HG03135 (cell line): ENCODE results near the gene DNAAF5.
"Not testable (repeated sequence)": the region's sequence is repeated elsewhere in the genome, so short reads cannot be mapped to it uniquely, and the experiment has no call there.

ENCODE experiments used
- ATAC-seq: cut with Tn5 transposase; IDR thresholded peaks from one replicate; pipeline ENCODE4 v1.9.1; 2021; ENCODE audit warnings: mild to moderate bottlenecking, moderate library complexity; ENCODE audit not compliant: unreplicated experiment

DNAAF5 gene

DNA sequence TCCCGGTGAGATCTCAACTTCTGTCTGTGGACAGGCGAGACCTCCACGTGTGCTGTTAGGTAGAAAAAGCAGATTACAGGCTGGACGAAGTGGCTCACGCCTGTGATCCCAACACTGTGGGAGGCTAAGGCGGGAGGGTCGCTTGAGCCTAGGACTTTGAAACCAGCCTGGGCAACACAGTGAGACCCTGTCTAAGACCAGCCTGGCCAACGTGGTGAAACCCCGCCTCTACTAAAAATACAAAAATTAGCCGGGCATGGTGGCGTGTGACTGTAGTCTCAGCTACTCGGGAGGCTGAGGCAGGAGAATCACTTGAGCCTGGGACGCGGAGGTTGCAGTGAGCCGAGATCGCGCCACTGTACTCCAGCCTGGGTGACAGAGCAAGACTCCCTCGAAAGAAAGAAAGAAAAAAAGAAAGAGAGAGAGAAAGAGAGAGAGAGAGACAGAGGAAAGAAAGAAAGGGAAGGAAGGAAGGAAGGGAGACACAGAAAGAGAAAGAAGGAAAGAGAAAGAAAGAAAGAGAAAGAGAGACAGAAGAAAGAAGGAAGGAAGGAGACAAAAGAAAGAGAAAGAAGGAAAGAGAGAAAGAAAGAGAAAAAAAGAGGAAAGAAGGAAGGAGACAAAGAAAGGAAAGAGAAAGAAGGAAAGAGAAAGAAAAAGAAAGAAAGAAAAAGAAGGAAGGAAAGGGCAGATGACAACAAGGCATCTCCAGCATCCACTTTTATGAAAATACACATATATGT is 76.2 kb downstream of the DNAAF5 start:
- ATAC-seq = no peak

DNA sequence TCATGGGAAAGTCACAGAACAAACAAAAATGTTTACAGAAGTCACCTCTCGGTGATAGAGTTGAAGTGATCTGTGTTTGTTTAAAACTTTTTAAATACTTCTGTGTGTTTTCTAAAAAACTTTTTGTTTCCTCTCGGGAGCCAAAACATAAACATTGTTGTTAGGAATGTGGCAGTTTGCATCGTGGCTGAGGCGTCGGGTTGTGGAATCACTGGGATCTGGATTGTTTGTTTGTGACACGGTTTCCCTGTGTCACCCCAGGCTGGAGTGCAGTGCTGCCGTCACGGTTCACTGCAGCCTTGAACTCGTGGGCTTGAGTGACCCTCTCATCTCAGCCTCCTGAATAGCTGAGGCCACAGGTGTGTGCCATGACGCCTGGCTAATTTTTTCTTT is 76.7 kb downstream of the DNAAF5 start:
- no peak for ATAC-seq

DNA sequence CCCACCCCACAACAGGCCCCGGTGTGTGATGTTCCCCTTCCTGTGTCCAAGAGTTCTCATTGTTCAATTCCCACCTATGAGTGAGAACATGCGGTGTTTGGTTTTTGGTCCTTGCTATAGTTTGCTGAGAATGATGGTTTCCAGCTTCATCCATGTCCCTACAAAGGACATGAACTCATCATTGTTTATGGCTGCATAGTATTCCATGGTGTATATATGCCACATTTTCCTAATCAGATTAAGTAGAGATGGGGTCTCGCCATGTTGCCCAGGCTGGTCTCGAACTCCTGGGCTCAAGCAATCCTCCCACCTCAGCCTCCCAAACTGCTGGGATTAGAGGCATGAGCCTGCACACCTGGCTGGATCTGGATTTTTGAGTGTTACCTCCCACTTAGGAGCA is 77.3 kb downstream of the DNAAF5 start:
- not testable (repeated sequence) for ATAC-seq

DNA sequence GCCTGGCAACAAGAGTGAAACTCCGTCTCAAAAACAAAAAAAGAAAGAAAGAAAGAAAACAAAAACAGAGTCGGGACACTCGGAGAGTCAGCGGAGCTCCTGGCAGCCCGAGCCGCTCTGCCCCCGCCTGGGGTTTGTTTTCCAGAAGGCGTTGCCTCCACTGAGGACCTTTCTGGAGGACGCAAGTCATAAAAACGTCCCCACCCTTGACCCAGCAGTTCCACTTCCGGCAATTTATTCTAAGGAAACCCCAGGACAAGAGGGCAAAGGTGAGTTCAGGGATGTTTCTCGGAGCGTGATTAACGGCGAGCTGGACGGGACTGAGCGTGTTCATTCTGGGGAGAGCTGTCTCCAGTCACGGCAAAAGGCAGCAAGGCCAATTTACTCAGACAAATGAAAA is 78.8 kb downstream of the DNAAF5 start:
- ATAC-seq = no peak

DNA sequence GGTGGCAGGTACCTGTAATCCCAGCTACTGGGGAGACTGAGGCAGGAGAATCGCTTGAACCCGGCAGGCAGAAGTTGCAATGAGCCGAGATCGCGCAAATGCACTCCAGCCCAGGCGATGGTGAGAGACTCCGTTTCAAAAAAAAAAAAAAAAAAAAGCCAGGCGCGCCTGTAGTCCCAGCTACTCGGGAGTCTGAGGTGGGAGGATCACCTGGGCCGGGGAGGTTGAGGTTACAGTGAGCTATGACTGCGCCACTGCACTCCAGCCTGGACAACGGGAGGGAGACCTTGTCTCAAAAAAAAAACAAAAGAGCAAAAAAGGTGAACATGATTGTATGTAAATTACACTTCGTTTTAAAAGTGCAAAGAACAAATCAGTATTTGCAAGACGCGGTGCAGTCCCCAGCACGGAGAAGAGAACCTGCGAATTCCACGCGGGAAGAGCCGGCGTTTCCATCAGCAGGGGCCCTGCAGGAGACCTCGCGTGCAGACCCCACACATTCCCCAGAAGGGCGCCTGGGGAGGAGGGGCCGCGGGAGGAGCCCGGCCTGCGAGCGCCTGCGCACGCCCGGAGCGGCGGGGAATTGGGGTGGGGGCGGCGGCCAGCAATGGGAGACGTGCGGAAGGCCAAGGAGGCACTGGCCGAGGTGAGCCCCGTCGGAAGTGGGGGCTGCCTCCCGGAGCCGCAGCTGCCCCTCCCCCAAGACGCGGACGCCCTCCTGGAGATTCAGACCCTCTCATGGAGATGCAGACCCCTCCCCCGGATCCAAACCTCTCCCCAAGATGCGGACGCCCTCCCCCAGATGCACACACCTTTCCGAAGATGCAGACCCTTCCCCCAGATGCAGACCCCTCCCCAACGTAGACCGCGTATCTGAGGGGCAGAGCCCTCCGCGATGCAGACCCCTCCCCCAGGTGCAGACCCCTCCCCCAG is 89.1 kb downstream of the DNAAF5 start:
- no peak for ATAC-seq

DNA sequence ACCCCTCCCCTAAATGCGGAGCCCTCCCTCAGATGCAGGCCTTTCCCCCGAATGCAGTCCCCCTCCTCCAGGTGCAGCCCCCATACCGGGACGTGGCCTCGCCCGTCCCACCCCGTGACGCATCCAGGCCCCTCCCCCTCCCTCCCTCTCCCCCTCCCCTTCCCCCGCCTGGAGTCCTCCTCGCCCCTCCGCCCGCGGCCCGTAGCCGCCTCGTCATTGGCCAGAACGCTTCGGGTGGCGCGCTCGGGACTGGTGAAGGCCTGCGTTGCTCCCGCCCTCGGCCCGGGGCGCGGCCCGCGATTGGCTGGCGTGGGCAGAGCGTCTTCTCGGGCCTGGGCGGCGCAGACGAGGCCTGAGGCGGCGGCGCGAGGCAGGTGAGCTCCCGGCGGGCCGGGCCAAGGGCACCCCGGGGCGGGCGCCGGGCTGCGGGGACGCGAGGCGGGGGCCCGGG is 89.8 kb downstream of the DNAAF5 start:
- ATAC-seq = peak; percentile 82

DNA sequence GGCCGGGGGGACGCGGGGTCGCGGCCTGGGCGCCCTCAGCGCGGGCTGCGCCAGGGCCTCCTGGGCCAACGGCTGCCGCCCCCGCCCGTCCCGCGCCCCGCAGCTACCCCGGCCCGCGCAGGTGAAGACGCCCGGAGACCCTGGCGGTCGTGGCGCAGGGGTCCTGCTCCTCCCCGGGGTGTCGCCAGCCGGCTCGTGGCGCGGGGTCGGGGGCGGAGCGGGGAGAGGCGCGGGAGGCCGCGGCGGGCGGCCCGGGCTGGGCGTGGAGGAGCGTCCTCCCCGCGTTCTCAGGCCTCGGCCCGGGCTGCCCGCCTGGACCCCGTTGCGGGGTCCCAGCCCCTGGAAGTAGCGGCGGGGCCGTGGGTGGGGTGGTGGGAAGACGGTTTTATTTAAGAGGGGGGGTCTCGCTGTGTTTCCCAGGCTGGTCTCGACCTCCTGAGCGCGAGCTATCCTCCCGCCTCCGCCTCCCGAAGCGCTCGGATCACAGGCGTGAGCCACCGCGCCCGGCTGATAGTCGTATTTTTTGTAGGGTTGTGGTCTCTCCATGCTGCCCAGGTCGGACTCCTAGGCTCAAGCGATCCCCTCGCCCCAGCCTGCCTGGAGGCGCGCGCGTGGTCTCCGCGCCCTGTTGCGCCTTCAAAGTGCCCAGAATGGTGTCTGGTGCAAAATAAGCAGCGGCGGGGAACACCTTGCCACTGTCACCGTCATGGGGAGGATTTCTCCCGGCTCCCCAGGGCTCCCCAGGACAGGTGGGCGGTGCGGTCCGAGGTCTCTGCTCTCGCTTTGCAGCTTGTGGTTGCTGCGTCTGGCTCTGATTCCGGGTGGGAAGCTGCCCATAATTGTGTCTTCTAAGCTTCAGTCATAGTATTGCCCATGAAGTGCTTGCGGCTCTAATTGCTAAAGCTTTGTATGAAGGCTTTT is 90.5 kb downstream of the DNAAF5 start:
- peak; percentile 16 for ATAC-seq

DNA sequence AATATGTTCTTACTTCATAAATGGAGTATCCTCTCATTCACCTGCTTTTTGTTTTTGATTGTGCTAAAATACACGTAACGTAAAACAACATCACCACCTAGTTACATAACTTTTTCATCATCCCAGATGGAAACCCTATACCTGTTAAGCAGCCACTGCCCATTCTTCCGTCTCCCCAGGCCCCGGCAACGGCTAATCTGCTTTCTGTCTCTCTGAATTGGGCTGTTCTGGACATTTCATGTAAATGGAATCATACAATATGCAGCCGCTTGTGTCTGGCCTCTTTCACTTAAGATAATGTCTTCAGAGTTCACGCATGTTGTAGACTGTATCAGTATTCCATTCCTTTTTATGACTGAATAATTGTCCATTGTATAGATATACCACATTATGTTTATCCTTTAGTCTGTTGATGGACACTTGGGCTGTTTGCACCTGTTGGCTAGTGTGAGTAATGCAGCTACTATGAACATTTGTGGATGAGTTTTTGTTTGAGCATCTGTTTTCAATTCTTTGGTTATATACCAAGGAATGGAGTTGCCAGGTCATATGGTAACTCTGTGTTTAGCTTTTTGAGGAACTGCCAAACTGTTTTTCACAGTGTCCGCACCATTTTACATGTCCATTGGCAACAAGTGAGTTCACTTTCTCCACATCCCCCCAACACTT is 91.7 kb downstream of the DNAAF5 start:
- ATAC-seq = no peak

DNA sequence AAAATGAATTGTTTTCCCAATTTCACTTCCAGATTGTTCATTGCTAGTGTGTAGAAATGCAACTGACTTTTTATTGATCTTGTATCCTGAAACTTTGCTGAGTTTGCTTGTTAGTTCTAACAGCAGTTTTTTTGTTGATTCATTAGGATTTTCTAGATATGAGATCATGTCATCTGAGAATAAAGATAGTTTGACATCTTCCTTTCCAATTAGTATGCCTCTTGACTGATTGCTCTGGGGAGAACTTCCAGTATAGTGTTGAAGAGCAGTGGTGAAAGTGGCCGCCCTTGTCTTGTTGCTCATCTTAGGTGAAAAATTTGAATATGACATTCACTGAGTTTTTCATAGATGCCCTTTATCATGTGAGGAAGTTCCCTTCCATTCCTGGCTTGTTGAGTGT is 93.8 kb downstream of the DNAAF5 start:
- no peak for ATAC-seq

DNA sequence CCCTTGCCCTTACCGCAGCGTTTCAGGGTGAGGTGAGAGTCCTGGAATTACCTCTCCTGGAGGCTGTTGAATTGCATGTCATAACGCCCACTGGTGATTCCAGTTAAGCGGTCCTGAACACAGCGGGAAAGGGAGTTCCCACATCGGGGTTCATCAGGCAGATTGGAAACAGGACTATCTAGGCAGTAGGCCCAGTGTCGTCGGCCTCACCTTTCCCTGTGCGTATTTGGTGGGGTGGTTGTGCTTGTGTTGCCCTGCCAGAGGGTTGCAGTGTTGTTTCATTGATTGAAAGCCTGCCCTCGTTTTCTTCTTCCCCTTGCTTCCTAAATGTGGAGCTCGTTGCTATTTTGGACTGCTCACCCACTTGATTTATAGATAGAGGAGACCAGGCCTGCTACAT is 95.2 kb downstream of the DNAAF5 start:
- no peak for ATAC-seq

DNA sequence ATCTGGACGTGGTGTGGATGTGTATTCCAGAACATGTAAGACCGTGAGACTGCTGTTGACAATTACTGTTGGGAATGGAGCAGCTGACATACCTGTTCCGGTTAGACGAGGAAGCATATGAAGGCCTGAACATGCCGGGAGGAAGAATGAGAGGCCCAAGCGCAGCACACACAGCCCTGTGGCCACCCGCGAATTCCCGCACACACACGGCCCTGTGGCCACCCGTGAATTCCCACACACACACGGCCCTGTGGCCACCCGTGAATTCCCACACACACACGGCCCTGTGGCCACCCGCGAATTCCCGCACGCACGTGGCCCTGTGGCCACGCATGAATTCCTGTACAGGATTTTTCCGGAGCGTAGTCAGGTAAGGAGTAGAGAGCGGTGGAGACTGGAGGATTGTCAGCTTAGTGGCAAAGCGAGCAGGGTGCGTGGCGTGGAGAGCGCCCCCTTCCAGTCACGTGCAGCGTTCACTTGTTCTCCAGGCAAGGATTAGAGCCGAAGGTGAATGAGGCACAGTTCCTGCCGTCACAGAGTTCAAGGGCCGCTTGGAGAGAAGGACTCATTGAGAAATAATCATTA is 96.3 kb downstream of the DNAAF5 start:
- no peak for ATAC-seq

DNA sequence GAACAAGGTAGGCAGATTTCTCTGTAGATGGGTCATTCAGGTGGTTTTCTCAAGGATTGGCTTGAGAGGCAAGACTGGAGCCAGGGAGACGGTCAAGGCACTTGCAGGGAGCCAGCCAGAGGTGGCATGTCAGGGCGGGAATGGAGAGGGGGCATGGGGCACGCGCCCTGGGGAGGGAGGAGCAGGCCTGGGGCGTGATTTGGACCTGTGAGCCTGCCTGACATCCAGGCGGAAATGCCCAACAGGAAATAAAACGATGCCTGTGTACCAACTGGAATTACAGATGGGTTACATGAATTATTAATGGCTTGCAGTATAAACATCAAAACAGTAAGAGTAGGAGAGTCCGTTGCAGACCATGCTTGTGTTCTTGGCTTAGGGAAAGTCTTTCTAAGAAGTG is 97.2 kb downstream of the DNAAF5 start:
- no peak for ATAC-seq

DNA sequence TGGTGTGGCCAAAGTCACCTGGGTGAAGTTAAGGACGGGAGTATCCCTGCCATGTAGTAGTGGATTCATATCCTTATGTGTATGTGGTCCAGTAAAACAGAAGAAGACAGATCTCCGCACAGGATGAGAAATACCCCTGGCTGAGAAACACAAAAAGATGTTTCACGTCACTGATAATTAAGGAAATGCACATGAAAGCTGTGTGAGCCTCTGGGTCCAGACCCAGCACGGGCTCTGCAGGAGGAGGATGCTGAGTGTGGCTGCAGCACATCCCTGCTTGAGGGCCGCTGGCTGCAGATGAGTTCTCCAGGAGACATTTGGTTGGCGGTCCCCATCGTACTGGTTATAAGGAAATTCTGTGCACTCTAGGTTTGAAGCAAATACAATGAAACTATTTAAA is 97.6 kb downstream of the DNAAF5 start:
- ATAC-seq = no peak

DNA sequence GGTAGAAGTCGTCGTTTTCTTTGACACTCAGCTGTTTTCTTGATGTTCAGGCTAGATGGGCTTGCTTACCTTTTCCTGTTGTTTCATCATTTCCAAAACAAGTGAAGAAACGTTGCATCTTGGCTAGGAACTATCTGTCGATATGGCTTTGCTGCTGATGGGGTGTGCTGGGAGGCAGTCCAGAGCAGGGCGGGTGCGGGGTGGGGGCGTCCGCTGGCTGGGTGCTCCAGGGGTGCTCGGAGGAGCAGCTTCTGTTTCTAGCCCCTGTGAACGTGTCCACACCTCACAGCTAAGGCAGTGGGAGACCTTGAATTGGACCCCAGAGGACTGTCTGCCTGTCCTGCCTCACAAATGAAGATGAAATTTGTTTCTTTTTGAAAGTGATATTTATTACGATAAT is 98.2 kb downstream of the DNAAF5 start:
- no peak for ATAC-seq

DNA sequence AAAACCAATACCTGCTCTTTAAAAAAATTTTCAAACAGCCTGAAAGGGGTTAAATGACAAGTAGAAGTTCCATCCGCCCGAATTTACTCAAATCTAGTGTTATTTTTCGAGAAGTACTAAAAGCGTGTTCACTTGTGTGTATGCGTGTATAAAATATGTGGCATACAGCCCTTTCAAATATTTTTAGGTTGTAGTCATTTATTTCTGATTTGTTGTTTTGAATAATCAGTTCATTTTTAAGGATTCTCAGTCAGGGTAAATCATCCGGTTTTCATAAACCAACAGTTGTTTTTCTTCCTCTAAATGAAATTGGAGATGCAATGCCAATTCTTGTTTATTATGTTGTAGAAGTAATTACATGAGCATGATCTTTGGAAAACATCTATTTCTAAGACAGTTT is 98.9 kb downstream of the DNAAF5 start:
- no peak for ATAC-seq

DNA sequence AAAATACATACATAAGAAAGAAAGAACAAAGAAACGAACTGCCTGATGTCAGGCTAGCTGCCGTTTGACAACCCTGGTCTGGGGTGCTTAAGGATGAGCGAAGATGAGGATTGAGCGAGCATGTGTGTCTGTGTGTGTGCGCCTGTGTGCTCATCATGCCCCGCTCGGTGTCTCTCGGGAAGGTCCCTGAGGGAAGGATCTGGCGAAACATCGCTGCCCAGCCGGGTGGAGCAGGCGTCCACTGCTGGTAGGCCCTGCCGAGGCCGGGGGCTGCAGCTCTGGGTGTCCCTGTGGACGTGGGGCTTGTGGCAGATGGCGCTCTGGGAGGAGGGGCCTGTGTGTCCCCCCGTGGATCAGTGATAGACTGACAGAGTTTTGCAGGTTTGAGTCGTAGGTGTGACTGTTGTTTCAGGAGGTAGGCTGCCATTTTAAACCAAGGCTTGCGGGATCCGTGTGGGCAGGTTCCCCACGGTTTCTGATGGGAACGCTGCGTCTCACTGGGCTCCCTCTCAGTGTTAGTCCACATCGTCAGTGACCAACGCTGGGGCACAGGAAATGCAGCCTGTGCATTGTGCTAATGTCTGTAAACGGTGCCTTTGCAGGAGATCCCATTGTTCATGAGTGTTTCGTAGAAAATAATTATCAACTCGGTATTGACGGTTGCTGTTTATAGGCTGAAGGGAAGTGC is 99.9 kb downstream of the DNAAF5 start:
- no peak for ATAC-seq

DNA sequence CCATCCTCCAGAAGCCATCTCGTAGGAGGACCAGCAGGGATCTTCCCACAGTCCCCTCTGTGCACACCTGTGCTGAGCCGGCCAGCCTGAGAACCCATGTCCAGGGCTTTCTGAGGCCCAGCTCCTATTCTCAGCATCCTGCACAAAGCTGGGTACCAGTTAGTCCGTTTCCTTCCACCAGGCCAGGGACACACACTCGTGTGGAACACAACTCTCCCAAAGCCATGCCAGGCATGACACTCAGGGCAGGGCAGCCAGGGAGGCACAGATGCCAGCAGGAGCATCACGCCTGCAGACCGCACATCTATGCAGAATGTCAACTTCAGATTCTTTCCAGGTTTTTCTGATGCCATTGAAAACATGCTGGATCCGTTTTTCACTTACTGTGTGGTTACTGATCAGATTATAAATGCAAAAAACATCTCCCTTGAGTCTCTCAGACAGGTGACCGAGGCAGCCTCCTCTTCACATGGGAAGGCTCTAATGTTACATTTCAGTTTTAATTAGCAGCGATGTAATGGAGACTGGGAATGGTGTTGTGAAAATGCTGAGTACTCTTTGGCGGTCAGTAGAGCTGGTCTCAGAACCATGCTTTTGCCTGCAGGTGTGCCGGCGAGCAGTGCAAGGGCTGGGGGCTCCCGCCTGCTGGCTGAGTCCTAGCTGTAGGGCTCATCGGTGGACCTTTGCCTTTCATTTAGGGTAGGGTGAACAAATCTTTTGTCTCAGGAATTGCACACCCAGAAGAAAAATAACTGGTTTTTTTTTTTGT is 102.5 kb downstream of the DNAAF5 start:
- ATAC-seq = no peak

DNA sequence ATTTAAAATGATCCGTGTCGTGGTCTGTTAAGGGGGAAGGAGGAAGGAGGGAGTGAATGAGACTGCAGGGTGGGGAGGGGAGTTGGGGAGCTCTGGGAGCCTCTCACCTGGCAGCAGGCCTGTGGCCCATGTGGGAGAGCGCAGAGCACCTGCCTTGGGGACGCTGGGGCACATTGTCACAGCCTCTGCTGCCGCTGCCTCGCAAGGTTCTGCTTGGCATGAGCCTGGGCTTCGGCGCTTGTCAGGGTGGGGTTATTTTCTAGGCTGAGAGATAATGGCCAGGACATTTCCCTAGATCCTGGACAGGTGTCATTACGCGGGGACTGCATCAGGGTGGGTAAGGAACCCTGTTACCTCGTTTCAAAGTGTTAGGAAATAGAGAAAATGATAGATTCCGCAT is 103.6 kb downstream of the DNAAF5 start:
- ATAC-seq = no peak
